Stimulated activated CD4-positive, alpha-beta T cell treated with anti-CD3 and anti-CD28 coated beads, Interleukin-1b, Interleukin-23, amount 100 ng/mL, for 4 hours (primary cell): Measurements from ENCODE around the gene VARS1.
"Not testable (repeated sequence)": the region's sequence is repeated elsewhere in the genome, so short reads cannot be mapped to it uniquely, and the experiment has no call there.

Experiments
- DNase-seq, 2 donors: peaks; one replicate each; pipeline ENCODE4 v3.0.0-alpha.2; 2020; ENCODE audit warnings: low read depth in 2 of 2

VARS1 gene

GRCh38 chr6:31822036-31822821 is 26.7 kb upstream of the VARS1 start:
- DNase-seq: peak in 1 of 2 donors; percentile 53

- peak; percentile 44 to 70 for DNase-seq
Measured at GRCh38 chr6:31821301-31822035, 25.9 kb upstream of the VARS1 start.

- not testable (repeated sequence) for DNase-seq
Measured at GRCh38 chr6:31820399-31820798, 24.8 kb upstream of the VARS1 start.

- DNase-seq: no peak
Measured at GRCh38 chr6:31819871-31820299, 24.3 kb upstream of the VARS1 start.

GRCh38 chr6:31817929-31818511 is 22.5 kb upstream of the VARS1 start:
- DNase-seq: not testable (repeated sequence)

GRCh38 chr6:31817133-31817928 is 21.8 kb upstream of the VARS1 start:
- DNase-seq: not testable (repeated sequence)

GRCh38 chr6:31815025-31815838 is 19.7 kb upstream of the VARS1 start, which contains the start of the genes HSPA1A and HSPA1L:
HSPA1A (plus strand) TSS chr6:31815543; CDS start chr6:31815757, 214 bp downstream.
HSPA1L (minus strand) TSS chr6:31815283; CDS start chr6:31811972, 3,311 bp downstream.
- DNase-seq: peak; percentile 40 to 48

- peak; percentile 46 to 57 for DNase-seq
Measured at GRCh38 chr6:31814677-31815024, 19.1 kb upstream of the VARS1 start.

GRCh38 chr6:31813465-31813849 is 17.9 kb upstream of the VARS1 start:
- DNase-seq: no peak

GRCh38 chr6:31811645-31812044 is 16.1 kb upstream of the VARS1 start:
- DNase-seq: no peak

GRCh38 chr6:31808599-31808998 is 13.0 kb upstream of the VARS1 start:
- DNase-seq: not testable (repeated sequence)

- DNase-seq: peak; percentile 96 to 97
Measured at GRCh38 chr6:31806470-31807272, 11.1 kb upstream of the VARS1 start, which contains the start of gene LSM2. LSM2 (minus strand) TSS chr6:31806966; CDS start chr6:31806757, 209 bp downstream.

GRCh38 chr6:31805939-31806469 is 10.5 kb upstream of the VARS1 start:
- DNase-seq: no peak

- DNase-seq: not testable (repeated sequence)
Measured at GRCh38 chr6:31801031-31801927, 5.7 kb upstream of the VARS1 start.

- DNase-seq: no peak
Measured at GRCh38 chr6:31799781-31800180, 4.2 kb upstream of the VARS1 start.

- no peak for DNase-seq
Measured at GRCh38 chr6:31797588-31797987, 2.0 kb upstream of the VARS1 start.

GRCh38 chr6:31796993-31797385 is 1.4 kb upstream of the VARS1 start:
- no peak for DNase-seq

GRCh38 chr6:31794866-31795615 is 511 bp downstream of the VARS1 start:
- DNase-seq: peak in 1 of 2 donors; percentile 42
